ENCODE results near the gene ESF1. TPM values are rescaled to one million over a fixed set of nuclear protein-coding genes. Genes with fewer than 3 reads are reported as not detected.

Gene ESF1
- total and polyA plus RNA-seq, 4 donors, result 3.5 to 7.3 (median 5.7) TPM

DNA sequence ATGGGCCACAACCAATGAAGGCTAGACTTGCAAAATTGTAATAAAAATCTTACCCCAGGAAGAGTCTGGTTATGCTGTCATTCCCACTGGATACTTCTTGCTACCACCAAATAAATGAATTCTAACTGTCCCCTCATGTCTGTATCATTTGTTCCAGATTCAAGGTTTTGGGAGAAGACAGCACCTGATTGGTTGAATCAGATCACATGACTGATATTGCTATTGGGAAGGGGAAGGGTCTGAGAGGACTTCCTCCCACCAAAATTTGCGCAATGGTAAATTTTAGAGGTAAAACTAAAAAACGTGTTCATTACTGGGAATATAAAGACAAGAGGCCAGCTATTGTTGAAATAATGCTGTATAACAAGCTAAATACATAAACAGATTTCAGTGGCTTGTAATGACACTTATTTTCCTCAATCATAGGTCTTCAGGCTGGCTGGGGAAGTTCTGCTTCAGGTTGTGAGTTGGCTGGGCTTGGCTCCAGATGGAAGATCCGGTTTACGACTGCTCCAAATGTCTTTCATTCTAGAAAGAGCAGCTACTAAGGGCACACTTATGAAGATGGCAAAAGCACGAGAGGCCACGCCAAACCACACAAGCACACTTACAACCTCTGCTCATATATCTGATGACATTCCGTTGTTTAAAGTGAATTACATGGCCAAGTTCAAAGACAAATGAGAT lies 118.9 kb downstream of the ESF1 start:
- Histone ChIP-seq H3K9me3 (ENCODE audit: control insufficient read depth in 4 of 4, low read length in 3 of 4) (no peaks in the 10 kb centered on the region), H3K4me1 (ENCODE audit: control insufficient read depth in 4 of 4, insufficient read depth in 4 of 4, low read length in 3 of 4) (no peaks in the 10 kb centered on the region), H3K4me3 (ENCODE audit: low read depth in 1 of 3, low read length in 3 of 3) (no peak overlapping the region), H3K36me3 (ENCODE audit: control insufficient read depth in 4 of 4, insufficient read depth in 3 of 4, low read depth in 1 of 4, low read length in 3 of 4) (no peaks in the 10 kb centered on the region), H3K27ac (ENCODE audit: low read depth in 1 of 2, low read length in 2 of 2) (no peak overlapping the region), H3K9ac (ENCODE audit: low read depth in 1 of 2, low read length in 2 of 2) (no peak overlapping the region), H3K27me3 (ENCODE audit: control insufficient read depth in 4 of 4, insufficient read depth in 4 of 4, low read length in 3 of 4) (no peaks in the 10 kb centered on the region)
- 84% methylated on average over 7 of the region's 7 CpGs for WGBS
- no peak for DNase-seq (ENCODE audit: low spot score)
- TF ChIP-seq HNF4G (IDR thresholded peaks at IDR 0.05), result no peak
- TF ChIP-seq YY1 (IDR thresholded peaks at IDR 0.05), result no peak
- TF ChIP-seq, protein P1, sequence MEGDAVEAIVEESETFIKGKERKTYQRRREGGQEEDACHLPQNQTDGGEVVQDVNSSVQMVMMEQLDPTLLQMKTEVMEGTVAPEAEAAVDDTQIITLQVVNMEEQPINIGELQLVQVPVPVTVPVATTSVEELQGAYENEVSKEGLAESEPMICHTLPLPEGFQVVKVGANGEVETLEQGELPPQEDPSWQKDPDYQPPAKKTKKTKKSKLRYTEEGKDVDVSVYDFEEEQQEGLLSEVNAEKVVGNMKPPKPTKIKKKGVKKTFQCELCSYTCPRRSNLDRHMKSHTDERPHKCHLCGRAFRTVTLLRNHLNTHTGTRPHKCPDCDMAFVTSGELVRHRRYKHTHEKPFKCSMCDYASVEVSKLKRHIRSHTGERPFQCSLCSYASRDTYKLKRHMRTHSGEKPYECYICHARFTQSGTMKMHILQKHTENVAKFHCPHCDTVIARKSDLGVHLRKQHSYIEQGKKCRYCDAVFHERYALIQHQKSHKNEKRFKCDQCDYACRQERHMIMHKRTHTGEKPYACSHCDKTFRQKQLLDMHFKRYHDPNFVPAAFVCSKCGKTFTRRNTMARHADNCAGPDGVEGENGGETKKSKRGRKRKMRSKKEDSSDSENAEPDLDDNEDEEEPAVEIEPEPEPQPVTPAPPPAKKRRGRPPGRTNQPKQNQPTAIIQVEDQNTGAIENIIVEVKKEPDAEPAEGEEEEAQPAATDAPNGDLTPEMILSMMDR (IDR thresholded peaks at IDR 0.05; ENCODE audit: low read depth, low read length, missing input control), result no peak
- TF ChIP-seq FOXA2 (IDR thresholded peaks at IDR 0.05), result no peak

Other genes starting within 250 kb of the ESF1 start
- 1 to 10 TPM; 5.0 to 10.0 TPM for gene TASP1, start 146.0 kb downstream of the ESF1 start, total RNA-seq
- 1 to 10 TPM; 2.5 to 4.4 TPM for gene TASP1, start 146.0 kb downstream of the ESF1 start, polyA plus RNA-seq
- gene NDUFAF5, start 109 bp upstream of the ESF1 start, total RNA-seq, result 10 to 100 TPM in 1 of 2 donors, 1 to 10 TPM in 1; 6.6 to 14.6 TPM
- gene NDUFAF5, start 109 bp upstream of the ESF1 start, polyA plus RNA-seq, result 10 to 100 TPM; 10.0 to 15.9 TPM
- gene SEL1L2, start 205.7 kb upstream of the ESF1 start, total RNA-seq, result not detected
- gene SEL1L2, start 205.7 kb upstream of the ESF1 start, polyA plus RNA-seq, result not detected
- 10 to 100 TPM in 1 of 2 donors, 1 to 10 TPM in 1; 1.4 to 10.5 TPM for gene MACROD2, start 210.6 kb upstream of the ESF1 start, total RNA-seq
- gene MACROD2, start 210.6 kb upstream of the ESF1 start, polyA plus RNA-seq, result 1 to 10 TPM in 1 of 2 donors, under 1 TPM in 1; 0.66 to 5.2 TPM

All from liver (tissue), 9 donors.